AG08395 (cell line): ENCODE results near the gene FGA.
"Not testable (repeated sequence)": the region's sequence is repeated elsewhere in the genome, so short reads cannot be mapped to it uniquely, and the experiment has no call there.

Experiments
- DNase-seq: peaks from one replicate; pipeline ENCODE4 v3.0.0; 2012; ENCODE audit warnings: mixed read lengths, low spot score

The FGA gene

DNA sequence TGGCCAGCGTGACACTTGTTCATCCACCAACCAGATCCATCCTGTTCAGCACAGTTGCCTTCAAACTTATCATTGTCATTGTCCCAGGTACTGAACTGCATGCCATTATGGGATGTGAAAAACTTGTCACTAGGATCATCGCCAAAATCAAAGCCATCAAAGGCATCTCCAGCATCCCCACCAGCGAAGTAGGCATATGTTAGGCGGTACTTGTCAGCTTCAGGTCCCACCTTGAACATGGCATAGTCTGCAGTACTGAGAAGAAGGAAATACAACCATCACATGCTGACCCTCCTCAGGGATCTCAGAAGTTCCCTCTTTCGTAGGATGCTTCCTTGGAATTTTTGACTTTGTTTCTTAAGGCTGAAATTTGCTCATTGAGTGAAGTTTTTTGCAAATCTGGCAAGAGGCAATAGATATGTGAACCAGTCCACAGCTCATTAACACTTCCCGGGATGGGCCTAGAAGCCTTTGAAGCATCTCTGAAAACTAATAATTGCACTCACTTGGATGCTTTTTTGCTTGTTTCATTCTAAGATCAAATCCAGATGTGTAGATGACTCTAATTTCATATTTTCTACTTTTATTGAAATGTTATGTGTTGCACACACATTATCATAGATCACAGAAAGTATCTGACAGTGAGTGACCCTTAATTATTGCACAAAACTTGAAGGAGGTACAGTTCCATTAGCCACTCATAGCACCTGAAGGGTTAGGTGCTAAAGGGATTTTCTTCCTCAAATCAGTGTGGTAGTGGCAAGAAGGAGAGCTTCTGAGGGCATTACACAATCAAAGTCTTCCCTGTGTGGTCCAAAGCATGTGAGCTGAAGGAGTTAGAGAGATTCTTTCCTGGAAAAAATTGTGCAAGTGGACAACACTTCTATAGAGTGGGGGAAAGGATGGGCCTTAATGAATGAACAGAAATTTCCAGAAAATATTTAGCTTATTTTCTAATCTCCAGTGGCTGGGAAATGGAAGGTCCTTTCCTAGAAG lies 16.5 kb upstream of the FGA start:
- no peak for DNase-seq

DNA sequence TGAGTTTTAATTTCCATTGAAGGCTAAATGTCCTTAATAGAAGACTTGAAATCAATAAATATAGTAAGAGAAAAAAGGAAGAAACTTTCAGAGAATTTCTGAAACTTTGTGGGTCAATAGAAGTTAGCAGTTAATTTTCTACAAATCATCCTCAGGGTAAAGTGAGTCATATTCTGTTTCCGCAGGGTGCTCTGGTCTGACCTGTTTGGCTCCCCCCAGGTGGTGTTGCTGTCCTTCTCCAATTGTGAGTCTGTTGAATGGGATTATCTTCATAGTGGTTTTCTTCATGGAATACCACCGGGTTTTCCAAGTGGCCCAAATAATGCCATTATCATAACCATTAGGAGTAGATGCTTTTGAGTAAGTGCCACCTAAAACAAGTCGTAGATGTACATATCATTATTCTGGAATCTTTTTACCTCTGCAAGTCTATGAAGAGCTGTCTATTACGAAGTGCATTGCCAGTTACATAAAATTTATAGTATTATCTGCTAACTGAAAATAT lies 14.2 kb upstream of the FGA start:
- no peak for DNase-seq

DNA sequence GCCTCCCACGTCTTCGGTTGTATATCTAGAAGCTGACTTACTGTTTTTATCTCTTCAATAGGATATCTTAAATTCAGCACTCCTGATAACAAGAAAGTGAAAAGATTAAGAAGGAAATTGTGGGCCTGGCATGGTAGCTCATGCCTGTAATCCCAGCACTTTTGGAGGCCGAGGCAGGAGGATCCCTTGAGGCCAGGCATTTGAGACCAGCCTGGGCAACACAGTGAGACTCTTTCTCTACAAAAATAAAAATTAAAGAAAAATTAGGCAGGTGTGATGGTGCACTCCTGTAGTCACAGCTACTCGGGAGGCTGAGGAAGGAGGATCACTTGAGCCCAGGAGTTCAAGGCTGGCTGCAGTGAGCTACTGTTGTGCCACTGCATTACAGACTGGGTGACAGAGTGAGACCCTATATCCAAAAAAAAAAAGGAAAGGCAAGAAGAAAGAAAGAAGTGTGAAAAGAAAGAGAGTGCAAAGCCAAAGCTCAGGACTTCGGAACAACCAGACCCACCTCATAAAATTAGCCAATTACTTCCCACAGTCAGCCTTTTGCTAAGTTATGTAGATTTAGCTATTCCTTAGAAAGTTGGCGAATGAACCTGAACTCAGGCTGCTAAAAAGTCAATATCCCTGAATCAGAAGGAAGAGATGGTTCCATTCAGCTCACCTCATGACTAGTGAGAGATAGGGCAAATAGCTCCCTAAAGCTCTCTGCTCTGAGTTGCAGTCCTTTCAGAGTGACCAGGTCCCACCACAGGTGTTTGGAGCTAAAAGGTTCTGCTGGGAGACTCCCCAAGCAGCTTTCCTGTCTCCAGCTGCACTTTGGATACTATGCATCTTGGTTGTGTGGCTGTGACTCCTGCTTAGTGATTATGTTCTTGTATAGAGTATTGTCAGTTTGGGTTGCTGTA lies 12.7 kb upstream of the FGA start:
- no peak for DNase-seq

DNA sequence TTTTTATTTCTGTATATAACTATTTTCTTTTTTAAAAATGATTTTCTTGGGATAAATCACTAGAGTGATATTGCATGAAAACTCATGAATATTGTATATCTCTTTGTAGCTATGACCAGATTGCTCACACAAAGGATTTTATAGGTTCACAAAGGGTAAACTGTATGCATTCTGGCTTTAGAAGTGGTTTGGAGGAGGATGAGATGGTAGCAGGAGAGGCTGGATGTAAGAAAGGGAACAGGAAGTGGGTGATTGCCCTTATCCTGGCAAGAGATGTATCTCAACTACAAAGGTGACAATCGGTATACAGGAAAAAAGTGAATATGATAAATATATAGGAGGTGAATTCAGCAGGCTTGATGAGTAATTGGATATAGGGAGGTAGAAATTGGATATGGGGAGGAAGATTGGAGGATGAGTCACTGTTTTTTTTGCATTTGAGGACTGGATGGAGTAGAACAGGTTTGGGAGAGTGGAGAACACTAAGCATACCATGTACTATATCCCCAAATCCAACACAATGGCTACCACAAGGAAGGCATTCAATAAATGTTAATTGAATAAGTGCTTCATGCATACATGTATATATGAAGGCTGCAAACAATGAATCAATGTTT lies 12.0 kb upstream of the FGA start:
- DNase-seq: no peak

DNA sequence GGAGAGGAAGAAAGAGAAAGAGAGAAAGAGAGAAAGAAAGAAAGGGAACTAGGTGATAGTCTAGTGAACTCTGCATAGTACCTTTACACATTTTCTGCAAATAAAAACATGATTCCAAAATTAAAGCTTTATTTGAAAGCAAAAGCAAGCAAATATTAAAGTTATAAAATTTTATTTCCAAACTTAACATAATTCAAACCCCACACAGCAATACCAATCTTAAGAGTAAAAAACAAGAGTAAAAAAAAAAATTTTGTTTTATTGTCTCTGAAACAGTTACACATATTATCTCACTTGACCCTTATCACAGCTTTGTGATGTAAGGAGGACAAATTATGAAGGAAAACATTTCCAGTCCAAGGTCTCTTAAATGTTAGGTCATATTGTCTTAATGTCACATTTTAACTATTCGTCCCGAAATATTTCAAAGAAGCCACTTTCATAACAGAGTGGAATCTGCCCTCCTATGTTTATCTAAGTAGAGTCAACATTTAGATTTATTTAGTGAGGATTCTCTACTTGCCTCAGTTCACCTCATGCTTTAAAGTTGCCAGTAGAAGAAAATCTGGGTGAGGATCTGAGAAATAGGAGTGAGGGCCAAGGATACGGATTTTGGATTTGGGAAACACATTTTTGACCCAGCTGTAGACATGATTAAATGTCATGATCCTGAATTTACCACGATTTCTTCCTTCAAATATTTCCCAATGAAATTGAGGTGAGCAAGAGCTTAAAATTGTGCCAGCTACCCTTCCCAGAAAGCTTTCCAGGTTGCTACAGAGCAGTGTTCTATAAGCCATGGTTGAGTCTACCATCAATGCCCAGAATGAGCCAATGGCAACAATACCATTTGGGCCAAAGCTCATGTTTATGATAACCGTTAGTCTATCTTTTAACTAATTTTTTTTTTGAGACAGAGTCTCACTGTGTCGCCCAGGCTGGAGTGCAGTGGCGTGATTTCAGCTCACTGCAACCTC lies 7.5 kb upstream of the FGA start:
- no peak for DNase-seq

DNA sequence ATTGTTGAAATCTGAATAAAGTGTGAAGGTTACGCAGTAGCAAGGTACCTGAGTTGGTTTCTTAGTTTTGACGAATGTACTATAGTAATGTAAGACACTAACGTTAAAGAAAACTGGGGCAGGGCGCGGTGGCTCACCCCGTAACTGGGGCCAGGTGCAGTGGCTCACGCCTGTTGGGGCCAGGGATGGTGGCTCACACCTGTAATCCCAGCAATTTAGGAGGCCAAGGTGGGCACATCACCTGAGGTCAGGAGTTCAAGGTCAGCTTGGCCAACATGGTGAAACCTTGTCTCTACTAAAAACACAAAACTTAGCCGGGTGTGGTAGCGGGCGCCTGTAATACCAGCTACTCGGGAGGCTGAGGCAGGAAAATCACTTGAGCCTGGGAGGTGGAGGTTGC lies 6.7 kb upstream of the FGA start:
- DNase-seq: not testable (repeated sequence)

DNA sequence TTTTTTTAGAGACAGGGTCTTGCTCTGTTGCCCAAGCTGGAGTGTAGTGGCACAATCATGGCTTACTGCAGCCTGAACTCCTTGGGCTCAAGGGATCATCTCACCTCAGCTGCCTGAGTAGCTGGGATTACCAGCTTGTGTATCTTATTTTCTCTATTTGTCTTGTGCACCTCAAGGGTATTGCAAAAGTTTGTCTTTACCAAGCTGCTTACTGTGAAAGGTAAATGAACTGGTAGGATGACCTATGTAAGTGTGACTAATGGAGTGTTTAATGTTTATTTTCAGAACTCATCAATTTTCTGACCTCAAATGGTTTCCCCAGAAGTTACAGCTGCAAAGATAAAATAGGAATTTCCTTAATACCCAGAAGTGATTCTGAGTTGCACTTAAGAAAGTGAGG lies 5.3 kb upstream of the FGA start:
- no peak for DNase-seq

DNA sequence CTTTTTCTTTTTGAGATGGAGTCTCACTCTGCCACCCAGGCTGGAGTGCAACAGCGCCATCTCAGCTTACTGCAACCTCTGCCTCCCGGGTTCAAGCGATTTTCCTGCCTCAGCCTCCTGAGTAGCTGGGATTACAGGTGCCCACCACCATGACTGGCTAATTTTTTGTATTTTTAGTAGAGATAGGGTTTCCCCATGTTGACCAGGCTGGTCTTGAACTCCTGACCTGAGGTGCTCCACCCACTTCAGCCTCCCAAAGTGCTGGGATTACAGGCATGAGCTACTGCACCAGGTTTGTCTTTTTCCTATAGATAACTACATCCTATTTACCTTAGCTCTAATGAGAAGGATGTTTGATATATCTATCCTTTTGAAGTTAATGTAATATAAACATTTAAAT lies 3.8 kb upstream of the FGA start:
- not testable (repeated sequence) for DNase-seq

DNA sequence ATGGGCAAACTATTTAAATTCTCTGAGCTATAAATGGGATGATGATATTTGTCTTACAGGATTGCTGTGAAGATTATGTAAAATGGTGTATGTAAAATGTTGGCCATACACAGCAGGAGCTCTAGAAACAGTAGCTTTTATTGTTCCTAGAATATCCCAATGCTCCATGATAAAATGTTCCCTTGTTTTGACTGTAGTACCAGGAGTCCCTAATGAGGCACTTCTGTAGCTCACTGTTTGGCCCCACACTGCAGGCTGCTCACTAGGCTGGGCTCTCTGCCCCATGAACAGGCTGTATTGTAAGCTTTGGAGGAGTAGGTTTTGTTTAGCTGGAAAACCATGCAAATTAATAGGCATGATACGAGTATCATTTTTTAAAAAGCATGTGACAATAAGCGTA lies 3.3 kb upstream of the FGA start:
- no peak for DNase-seq

DNA sequence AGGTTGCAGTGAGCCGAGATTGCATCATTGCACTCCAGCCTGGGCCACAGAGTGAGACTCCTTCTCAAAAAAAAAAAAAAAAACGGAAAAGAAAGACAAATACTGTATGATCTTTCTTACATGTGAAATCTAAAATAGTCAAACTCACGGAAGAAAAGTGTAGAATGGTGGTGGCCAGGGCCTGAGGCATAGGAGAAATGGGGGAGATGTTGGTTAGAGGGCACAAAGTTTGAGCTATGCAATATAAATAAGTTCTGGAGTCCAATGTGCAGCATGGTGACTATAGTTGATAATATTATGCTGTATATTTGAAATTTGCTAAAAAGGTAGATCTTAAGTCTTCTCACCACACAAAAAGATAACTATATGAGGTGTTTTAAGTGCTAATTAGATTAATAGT lies 1.3 kb upstream of the FGA start:
- DNase-seq: no peak

DNA sequence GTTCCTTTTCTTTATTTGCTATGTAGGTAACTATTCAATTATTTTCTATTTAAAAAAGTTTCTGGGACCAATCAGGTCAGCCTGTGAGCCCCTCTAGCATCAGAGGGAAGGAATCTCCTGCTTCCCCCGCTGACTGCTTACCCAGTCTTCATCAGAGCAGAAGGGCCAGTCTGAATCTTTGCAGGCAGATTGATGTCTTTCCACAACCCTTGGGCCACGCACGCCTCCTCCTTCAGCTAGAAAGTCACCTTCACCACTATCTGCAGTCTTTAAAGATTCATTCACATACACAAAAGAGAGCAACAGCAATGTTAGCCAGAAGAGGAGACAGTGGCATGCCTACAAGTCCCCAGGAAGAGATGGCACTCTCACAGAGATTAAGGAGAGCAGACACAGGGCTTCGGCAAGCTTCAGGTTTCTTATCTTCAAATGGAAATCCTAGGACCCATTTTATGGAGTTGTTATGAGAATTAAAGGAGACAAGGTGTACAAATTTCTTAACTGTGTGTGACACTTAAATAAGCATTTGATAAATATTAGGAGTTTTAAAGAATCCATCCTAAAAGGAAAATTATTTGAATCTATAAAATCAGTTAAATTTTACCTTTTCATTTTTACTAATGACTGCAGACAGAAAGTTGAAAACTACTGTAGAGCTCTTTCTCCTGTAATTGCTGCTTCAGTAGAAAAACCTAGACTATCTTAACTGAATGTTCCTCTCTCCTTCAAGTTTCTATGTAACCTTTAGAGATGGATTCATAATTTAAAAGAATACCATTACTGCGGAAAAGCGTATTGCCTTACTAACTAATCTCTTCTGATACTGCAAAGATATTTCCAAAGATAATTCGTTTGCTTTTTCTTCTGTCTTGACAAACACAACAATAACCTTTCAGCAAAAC lies 995 bp downstream of the FGA start:
- no peak for DNase-seq

DNA sequence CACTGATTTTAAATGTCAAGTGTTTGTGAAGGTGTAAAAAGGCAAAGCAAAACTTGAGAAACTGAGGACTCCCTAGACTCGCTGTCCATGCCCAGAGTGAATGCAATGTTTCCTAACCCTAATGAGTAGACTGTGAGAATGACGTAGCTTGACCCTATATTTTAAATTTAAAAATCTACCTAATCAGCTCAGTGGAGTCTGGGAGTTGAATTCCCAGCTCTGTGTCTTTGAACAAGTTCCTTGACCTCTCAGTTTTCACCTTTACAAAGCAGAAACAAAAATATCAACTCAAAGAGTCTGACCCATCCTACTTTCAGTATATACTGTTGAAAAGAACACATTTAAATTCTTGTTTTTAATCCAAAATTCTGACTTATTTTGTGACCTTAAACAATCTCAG lies 2.3 kb downstream of the FGA start:
- no peak for DNase-seq

DNA sequence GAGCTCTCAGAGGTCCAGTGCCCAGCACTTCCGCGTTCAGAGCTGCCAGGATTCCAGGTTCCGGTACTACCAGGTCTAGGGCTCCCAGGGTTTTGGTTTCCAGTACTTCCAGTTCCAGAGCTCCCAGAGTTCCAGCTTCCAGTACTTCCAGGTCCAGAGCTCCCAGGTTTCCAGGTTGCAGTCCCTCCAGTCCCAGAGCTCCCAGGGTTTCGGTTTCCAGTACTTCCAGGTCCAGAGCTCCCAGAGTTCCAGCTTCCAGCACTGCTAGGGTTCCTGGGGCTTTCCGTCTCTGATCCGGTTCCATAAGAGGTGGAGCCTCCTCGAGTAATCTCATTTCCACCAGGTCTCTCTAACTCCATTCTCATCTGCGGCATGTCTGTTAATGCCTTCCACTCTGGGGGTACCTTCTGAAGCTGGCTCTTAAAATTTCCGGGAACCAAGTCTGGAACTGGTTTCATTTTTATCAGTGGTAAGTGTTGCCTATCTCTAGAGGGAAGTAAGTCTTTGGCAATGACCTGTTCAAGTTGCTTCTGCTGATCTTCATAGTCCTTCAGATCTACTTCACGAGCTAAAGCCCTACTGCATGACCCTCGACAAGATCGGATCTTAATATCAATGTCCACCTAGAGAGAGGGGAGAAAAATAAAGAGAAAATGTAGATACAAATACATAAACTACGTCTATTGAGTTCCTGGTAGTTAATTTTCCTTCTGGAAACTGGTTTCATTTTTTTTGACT lies 4.1 kb downstream of the FGA start:
- DNase-seq: no peak

DNA sequence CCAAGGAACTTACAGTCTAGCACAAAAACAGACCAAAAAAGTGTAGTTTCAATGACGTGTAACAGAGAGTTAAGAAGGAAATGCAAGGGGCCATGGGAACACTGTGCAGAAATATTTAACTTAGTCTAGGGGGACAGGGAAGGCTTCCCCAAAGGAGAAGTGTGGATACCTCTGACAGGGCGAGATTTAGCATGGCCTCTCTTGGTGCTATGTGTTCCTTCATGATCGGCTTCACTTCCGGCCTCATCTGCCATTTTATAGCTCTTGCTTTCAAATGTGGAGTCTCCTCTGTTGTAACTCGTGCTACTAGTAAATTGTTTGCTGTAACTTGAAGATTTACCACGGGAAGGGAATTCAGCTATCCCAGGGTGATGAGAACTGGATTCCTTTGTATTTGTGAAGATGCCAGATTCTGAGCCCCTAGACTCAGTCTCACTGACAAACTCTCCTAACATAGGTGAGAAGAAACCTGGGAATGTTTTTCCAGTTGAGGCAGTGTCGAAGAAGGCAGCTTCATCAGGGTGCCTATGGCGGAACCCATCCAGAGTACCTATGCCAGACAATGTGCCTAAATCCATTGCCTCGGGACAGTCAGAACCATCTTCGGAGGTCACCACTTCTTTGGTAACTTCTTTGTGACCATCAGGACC lies 5.0 kb downstream of the FGA start:
- DNase-seq: no peak

DNA sequence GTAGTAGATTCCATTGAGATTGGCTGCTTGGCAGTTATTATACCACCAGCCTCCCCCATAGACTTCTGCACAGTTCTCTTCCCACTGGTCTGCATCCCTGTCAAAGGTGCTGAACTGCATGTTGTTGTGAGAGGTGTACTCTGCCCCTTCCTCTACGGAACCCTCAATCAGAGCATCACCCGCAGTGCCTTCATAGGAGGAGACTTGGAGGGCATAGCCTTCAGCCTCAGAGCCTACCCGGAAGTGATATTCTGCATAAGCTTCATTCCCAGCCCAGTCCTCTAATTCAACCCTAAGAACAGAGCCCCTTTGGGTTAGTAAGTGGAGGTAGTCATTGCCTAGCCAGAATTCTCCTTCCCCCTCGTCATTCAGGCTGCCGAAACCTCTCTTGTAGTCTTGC lies 6.3 kb downstream of the FGA start:
- no peak for DNase-seq

DNA sequence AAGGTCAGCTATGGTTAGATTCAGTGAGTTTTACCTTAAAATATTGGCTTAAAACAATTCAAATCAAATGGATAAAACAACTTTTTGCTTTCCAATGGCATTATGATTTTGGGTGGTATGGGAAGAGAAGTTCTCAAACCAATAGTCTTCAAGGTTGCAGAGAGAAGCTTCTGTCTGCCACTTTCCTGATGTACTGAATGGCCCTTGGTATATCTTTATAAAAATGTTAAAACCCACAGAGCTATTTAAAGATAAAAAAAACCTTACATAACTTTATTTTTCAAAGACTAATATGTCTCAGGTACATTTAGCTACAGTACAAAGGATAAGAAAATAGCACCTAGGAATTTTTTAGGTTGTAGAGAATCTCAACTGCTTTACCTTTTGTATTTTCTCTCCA lies 6.9 kb downstream of the FGA start:
- no peak for DNase-seq

DNA sequence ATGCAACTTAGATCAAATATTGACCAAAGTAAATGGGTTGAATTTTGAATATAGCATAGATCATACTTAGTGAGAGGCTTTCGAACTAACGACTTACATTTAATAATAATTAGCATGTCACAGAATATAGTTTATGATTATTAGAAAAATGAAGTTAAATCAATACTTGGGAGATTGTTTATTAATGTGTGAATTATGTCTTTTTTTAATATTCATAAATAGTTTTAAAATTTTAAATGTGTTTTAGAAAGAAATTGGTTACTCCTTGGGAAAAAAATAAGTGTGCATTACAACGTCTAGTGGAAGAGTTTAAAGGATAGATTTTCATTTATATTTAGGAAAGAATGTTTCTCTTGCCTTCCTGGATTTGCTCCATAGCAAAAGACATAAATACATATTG lies 7.3 kb downstream of the FGA start:
- DNase-seq: no peak

DNA sequence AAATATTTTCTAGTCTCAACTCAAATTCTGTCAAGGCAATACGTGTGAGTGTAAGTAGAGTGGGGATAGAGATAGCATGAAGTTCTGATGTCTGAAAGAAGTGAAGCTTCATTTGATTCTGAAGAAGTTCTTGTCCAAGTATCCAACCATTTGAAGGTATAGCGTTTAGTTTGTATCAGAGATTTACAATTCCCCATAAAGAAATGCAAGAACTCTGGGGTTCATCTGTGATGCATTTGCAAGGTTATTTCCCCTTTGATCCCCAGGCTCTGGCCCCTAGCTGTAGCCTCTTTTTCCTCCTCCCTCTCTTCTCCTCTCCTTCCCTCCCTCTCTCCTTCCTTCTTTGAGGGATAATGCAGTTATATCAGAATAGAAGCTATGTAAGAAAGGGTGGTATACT lies 7.8 kb downstream of the FGA start:
- DNase-seq: no peak

DNA sequence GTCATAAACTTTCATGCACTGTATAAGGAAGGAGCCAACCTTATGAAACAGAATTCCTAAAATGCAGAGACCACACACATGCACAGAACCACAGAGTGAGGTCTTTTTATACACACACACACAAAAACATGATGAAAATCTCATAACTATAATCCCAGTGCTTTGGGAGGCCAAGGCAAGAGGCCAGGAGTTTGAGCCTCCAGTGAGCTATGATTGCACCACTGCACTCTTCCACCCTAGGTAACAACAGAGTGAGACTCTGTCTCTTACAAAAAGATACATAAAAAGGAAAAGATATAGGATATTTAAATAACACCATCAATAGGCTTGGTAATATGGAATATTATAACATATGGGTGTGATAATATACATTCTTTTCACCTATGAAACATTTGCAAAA lies 10.6 kb downstream of the FGA start:
- no peak for DNase-seq
